Stimulated activated CD8-positive, alpha-beta memory T cell treated with anti-CD3 and anti-CD28 coated beads, Interleukin-15, amount 100 ng/mL, for 1 hour (primary cell): ENCODE measurements around the gene NUP93.

Experiments used
- DNase-seq: peaks from one replicate; pipeline ENCODE4 v3.0.0-alpha.2; 2020; ENCODE audit warnings: low read depth

NUP93 gene

DNA sequence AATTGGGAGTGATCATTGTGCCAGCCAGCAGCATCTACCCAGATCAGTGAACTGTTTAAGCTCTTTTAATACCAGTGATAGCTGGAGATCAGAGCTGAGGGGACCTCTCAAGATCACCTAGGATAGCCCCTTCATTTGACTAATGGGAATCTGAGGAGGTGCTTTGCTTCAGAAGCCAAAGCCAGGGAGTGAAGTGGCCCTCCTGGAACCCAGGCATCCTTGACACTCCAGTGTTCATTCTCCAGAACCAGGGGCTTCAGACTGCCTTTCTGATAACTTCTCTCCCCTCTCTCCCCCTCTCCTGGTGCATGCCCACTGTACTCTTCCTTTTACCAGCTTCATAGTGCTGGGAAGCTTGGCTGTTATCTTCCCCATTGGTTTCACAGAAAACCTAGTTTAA, 87.1 kb downstream of the NUP93 start:
- no peak for DNase-seq

DNA sequence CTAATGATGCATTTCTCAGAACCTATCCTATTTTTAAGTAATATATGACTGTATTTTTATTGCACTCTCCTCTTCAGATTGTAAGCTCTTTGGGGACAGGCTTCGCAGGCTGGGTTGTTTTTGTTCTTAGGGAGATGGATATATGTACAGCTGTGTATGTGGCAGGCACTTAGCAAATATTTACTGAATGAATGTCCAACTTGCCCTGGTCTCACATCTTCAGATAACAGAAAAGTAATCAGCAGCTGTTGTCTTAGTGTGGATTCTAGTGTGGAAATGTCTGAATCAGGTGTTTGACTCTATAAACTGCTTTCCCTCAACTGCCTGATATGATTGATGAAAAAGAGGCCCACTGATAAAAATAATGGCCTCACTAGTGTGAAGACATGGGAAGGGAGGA, 88.0 kb downstream of the NUP93 start:
- no peak for DNase-seq

DNA sequence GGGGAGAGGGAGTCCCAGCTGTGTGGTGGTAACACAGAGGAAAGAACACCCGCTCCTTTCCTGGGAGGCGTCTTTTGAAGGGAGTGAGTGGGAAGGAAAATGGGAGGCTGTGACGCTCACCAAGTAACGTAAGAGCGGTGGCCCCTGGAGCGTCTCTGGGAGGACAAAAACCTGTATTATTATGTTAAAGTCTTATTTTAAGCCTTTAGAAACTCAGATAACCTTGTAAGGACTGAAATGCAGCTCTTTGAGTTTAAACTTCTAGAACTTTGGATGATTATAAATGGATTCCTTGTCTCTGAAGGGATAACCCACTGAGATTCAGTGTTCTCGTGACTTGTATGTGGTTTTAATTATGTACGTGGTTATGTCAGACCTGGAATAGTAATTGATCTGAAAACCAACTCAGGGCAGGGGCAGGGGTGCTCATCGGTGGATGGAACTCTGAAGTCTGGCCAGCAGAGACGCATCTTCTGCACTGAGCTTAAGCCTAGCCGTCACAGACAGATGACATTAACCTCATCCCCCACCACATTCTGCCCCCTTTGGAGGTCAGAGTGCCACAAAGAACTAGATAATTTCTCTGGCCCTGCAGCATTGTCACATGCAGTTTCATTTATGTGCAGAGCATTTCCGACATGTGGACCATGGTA, 93.3 kb downstream of the NUP93 start:
- no peak for DNase-seq

DNA sequence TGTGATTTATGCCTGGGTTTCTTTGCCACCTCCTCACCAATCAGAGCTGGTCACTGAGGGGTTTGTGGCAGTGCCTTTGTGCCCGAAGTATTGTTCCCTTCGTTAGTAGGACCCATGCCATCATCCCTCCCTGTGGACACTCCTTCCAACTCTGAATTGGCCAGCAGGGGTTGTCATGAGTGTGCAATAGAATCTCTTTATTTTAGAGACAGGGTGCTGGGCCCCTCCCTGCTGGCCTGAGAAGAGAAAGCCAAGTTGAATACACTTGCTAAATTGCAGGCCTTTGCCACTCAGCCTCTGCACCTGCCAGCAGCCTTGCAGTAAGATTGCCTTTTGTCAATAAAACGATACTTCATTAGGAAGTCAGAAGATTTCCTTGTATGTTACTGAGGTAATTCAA, 94.4 kb downstream of the NUP93 start:
- DNase-seq = no peak

DNA sequence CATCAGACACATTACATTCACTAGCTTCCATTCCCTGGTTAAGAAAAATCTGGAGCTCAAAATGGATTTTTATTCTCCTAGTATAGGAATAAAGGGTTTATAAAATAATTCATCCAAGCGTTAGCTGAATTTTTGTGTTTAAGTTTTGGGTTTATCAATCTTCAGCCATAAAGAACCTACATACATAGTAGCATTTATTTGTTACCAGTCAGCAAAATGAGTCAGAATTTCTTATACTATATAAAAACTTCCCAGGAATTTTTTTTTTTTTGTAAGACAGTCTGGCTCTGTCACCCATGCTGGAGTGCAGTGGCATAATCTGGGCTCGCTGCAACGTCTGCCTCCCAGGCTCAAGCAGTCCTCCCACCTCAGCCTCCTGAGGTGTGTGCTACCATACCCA, 94.9 kb downstream of the NUP93 start:
- no peak for DNase-seq

DNA sequence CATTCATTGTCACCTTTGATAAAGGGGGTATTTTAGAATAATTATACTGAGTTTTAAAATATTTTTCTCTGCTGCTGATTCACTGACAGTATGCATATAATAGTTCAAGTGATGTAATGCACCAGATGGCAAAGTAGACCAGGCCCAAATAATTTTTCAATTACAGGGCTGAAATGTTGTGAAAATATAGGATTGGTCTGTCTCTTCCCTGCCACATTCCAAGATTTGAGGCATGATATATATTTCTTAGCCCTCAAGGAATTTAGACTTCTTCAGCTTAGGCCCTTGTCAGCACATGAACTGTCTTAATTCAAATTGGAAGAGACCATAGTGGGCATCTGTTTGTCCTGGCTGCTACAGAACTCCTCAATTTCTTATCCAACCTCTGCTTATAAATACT, 95.9 kb downstream of the NUP93 start:
- no peak for DNase-seq

DNA sequence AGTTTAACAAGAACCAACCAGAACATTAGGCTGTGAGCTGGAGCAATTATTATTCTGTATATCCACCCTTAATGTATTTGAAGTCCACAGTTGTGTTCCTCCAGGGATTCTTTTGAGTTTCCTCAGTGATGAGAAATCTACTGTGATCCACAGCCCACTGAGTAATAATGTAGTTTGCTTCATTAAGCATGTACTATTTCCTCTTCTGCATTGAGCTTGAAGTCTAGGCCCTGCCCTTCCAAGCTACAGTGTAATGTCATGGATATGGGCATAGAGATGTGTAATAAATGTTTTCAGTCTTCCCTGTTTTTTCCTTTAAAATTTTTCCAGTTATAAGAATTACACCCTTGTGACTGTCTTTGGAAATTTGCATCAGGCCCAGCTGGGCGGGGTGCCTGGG, 98.7 kb downstream of the NUP93 start:
- DNase-seq = no peak

DNA sequence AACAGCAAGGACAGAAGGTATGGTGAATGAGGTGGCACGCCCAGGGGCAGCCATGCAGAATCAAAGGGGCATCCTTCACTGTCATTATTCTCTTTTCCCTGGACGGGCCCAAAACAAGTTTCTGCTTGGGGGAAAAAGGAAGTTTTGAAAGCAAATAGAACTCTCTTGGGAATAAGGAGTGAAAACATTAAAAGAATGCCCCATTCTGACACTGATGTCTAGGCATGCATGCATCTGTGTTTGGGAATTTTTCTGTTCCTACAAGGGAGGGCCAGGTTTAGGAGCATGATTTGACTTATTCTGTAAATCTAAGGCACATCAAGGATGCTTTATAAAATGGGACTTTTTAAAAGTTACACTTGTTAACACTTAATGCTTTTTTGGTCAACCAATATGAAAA, 100.7 kb downstream of the NUP93 start:
- DNase-seq = no peak

DNA sequence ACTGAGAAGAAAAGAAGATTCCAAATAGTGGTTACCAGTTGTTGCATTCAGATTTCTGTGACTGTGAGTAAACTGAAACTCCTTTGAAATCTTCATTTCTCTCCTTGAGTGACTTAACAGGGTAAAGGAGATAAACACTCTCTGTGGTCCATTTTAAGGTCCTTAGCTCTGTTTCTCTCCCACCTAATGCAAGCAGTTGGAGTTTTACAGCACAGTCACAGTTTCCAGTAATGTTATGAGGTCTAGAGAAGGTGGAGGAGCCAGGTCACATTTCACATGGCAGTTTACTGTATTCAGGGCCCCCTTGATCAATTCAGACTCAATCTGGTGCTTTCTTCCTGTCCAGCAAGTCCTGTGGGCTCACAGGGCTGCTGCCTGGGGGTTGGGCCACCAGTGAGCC, 102.8 kb downstream of the NUP93 start:
- no peak for DNase-seq

DNA sequence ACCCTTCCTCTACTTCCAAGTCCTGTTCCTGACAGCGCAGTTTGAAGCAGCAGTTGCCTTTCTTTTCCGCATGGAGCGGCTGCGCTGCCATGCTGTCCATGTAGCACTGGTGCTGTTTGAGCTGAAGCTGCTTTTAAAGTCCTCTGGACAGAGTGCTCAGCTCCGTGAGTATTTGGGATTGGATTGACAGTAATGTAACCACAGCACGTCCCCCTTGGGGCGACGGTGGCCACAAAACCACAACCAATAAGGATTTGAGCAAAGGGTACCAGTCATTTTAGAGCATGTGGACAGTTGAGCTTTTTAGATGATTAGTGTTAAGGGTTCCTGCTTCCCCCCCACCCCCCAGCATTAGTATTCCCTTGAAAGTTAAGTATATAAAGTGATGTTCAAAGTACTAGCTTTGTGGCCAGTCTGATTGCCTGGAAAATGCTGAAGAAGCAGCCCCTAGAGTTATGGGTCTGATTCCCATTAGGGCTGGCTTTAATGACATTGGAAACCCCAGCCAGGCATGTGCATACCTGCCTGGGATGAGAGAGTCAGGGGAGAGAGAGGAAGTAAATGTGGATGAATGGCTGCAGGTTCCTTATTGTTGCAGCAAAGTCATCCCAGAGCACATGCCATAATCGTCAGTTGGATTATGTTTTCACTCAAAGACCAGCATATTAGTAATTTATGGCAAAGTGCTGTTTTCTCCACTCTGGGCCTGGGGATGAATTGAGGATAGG, 103.5 kb downstream of the NUP93 start:
- no peak for DNase-seq

DNA sequence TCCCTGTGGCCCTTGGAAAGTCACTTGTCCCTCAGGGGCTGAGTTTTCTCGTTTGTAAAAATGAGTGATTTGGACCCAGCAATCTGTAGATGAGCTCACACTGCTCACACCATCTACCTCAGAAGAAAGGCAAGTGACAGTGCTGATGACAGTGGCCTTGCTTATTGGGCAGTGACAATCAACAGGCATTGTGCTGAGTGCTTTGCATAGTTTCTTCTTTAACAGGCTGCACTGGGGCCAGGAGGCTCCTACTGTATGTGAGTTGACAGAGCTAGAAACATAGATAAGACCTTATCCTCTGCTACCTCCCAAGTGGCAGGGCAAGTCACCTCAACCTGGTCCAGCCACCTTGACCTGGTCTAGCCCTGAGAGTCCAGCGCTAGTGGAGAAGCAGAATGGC, 105.4 kb downstream of the NUP93 start:
- DNase-seq = no peak

DNA sequence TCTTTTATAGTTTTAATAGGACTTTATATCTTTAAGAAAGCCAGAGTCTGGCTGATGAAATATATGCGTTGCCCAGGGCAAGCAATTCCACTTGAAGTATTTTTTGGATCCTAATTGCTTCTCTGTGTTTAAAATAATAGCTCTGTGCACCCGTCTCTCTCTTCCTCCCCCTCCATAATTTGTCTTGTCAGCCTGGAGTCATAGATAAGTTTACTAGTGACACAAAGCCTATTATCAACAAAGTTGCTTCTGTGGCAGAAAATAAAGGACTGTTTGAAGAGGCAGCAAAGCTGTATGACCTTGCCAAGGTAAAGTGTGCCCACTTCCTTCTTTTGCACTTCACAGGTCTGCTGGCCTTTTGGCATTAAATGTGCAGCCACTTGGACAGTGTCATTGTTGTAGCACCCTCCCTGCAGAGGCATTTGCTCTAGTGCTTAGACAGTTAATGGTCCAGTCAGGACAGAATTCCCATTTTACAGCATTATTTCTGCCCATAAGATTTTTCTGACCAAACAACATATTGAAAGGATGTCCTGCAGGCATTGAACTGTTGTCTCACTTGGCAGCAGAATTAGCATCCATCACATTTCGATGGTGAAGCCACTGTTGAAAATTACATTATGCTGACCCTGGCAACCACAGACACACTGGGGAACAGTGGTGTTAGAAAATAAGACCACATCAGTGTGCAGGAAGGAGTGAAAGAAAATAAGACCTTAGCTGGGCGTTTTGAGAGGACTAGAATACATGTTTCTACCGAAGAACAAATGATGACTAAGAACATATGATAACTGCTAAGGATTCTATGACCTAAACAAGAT, 106.7 kb downstream of the NUP93 start:
- DNase-seq = no peak

DNA sequence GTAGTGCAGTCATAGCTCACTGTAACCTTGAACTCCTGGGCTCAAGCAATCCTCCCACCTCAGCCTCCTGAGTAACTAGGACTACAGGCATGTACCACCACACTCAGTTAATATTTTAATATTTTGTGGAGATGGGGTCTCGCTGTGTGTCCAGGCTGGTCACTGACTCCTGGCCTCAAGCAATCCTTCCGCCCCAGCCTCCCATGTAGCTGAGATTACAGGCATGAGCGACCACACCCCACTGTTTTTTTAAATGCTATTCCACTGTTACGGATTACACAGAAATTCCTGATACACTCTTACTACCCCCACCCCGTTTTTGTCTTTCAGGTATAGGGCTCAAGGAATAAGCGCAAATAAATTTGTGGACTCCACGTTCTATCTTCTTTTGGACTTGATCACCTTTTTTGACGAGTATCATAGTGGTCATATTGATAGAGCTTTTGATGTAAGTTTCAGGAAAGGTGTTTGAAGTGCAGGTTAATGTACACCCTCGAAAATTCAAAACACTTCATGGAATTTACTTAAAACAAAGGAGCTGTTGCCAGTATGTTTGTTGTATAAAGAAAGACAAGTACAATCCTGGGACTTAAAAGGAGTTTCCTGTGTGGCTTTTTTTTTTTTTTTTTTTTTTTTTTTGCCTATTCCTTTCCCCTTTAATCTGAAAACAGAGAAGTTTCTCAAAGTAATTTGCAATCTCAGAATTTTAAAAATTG, 108.9 kb downstream of the NUP93 start:
- no peak for DNase-seq

DNA sequence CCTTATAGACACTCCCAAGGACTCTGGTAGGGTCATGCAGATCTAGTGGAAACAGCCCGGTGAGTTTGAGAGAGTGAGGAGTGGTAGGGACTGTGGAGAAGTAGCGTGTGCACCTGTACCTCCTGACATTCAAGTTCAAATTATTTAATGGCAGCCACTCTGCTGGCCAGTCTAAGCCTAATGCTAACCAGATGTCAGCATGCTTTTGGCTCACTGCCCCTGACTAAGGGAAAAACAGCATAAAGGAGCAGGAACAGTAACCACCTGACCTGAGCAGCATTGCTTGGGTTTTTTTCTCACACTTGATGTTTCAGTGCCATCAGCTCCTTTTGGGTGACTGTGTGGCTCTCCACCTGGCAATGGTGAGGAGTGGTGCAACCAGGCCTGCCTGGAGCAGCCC, 111.3 kb downstream of the NUP93 start:
- no peak for DNase-seq

DNA sequence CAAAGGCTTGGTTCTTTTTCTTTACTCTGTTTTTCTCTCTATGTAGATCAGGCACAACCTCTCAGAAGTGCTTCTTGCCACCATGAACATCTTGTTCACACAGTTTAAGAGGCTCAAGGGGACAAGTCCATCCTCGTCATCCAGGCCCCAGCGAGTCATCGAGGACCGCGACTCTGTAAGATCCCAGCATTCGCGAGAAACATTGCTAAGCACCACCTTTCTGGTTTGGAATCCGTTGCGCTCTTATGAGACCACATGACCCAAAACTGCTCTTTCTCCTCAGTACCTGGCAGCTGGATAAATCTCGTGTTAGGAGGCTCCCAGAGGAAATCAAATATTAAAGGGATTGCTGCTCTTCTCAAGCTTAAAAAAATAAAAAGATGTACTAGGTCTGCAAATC, 111.7 kb downstream of the NUP93 start:
- no peak for DNase-seq

DNA sequence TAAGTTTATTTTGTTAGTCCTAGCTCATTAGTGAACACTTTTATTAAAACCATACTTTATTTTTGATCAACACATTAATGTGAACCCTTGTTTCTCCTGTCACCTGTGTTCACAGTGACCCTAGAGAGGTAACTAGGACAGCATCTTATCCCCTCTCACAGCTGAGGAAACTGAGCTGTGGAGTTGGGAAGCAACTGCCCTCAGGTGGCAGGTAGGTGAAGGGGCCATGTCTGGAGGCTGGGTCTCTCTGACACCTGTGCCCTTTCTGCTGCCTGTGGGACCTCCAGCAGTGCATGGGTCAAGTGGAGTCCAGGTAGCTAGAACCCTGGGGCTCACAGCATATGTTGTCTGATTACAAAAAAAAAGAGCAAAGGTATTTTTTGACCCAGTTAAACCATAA, 112.2 kb downstream of the NUP93 start:
- DNase-seq = no peak

DNA sequence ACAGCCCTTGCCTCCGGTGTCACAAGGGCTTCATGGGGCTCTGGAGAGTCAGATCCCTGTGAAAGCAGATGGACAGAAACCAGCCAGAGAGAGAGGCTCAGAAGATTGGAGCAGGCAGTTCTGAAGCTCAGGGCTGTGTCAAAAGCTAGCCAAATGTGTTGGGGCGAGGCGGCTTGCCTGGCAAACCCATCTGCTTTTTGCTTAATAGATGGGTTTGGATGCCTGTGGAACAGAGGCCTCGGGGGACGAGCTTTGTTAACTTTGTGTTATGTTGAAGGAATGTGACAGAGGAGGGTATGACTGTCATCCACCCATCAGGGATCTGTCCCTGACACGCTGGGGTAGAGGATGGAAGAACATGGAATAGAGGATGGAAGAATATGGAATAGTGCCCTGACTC, 114.1 kb downstream of the NUP93 start:
- no peak for DNase-seq

DNA sequence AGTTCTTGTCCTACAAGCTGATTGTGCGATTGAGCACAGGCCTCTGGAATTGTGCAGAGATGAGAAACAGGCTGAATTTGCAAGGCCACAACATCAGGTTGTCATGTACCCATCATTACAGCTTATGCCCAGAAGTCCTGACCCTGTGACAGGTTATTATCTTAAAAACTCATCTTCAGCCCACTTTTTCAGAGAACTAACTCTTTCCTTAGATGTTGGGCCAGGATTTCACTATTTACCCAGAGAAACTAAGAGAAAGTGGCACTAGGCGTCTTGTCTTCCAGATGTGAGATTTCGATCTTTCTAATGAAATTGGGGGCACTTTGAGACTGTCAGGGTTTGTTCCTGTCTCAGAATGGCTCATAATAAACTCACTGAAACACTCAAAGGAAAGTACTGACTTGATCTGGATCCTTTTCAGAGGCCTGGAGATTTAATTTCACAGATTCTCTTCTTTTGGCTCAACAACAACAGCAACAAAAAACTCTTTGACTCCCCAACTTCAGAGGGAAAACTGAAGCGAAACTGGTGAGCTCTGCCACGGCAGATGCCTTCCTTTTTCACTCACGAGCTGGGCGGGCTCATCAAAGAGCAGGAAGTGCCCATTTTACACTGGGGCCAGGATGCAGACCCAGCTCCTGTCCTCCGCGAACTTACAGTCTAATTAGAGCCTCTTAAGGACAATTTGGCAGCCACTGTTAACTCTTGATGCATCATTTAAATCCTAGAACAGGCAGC, 117.4 kb downstream of the NUP93 start:
- no peak for DNase-seq

DNA sequence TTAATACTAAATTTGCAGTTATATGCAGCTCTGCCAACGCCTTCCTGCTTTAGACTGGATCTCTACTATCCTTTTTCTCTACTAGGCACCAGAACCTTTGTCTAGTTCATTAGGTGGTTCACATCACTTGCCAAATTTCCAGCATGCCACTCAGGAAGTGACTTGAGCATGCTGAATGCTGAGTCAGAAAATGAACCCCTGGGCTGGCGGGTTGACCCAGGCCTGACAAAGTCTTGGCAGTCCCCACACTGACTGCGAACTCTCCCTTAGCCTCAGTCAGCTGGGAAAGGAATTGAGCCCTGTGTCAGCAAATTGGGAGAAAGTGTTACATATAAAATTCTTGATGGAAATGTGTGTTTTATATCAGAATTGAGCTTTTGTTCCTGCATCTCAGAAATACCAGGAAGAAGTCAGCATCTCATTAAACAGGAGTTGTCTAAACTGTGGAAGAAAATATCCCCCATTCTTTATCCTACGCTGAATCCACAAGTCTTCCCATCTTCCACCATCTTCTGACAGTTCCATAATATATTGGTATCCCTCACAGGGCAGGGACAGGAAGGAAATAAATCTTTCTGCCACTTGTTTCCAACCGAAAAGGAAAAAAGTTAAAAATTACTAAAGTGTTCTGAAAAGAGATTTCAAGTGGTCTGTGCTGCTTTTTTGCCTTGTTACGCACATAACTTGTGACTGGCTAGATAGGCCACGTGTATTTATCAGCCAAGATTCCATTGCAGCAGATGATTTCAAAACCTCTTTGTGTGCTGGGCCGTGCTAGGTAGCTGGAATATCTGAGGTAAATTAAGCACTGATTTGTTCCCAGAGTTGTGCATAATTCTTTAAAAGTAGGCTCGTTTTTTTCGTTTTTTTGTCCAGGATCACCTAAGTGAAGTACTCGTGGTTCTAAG, 118.4 kb downstream of the NUP93 start:
- no peak for DNase-seq

DNA sequence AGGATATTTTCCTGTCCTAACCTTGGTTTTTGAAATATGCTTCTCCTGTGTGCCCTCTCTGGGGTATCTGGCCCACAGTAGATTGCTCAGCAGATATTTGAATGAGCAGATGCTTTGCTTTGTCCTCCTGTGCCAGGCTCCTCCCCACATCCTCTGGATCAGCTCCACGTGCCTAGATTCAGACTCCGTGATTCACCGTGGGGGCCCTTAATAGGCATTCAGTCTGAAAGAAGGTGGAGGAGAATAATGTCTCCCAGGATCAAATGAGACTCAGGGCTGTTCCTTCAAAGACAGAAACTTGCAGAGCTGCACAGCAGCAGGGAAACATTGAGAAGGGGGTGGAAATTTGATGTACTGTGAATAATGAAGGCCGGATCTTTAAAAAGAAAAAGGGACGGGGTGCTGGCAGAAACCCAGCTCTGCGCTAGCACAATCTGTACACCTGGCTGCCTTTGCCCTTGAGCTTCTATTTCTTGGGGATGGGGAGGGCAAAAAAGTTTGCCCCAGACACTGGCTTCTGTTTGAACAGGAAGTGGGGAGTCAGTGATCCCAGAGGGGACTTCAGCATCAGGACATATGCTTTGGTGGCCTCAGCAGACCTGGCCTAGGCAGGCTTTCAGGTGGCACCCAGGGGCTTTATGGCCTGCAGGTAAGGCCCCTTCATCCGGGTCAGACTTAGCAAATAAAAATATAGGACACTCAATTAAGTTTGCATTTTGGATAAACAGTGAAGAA, 119.2 kb downstream of the NUP93 start:
- no peak for DNase-seq
